PFSK-1 (cell line): ENCODE measurements around the gene HMGXB4.

Source experiments
- FOXP2 ChIP-seq: optimal IDR thresholded peaks from 2 replicates; pipeline ENCODE3; 2011; ENCODE audit warnings: borderline replicate concordance, control low read depth, inconsistent platforms; ENCODE audit not compliant: insufficient read depth; ENCODE audit errors: extremely low read length, extremely low read depth
- POLR2AphosphoS5 ChIP-seq: IDR thresholded peaks from 2 replicates; pipeline ENCODE4 v1.6.1; 2012; ENCODE audit warnings: low read depth, mild to moderate bottlenecking, control low read depth, low read length, moderate library complexity
- SIN3A ChIP-seq: IDR thresholded peaks from 2 replicates; pipeline ENCODE4 v1.6.1; 2012; ENCODE audit warnings: mild to moderate bottlenecking, low read length, moderate library complexity, borderline replicate concordance; ENCODE audit not compliant: insufficient read depth
- TAF1 ChIP-seq: IDR thresholded peaks from 2 replicates; pipeline ENCODE4 v1.6.1; 2012; ENCODE audit warnings: low read length, control low read depth, borderline replicate concordance; ENCODE audit not compliant: insufficient read depth
- TF ChIP-seq, protein P1 (sequence below), 2 experiments: IDR thresholded peaks; 2 replicates each; pipeline versions ENCODE4 v1.6.1 to v1.8.0; 2011 to 2012; ENCODE audit warnings: low read depth in 2 of 2, low read length in 2 of 2, control low read depth in 1 of 2, inconsistent platforms in 1 of 2, mild to moderate bottlenecking in 1 of 2, moderate library complexity in 1 of 2; ENCODE audit not compliant: insufficient read depth in 1 of 2

Gene HMGXB4

GRCh38 chr22:35257002-35257320 is 332 bp upstream of the HMGXB4 start:
- TF ChIP-seq POLR2AphosphoS5: no peak
- no peak for TF ChIP-seq TAF1
- no peak for TF ChIP-seq SIN3A
- no peak for TF ChIP-seq FOXP2

- TF ChIP-seq SIN3A (no peak), POLR2AphosphoS5 (no peak), TAF1 (no peak), FOXP2 (no peak)
- TF ChIP-seq, protein P1, sequence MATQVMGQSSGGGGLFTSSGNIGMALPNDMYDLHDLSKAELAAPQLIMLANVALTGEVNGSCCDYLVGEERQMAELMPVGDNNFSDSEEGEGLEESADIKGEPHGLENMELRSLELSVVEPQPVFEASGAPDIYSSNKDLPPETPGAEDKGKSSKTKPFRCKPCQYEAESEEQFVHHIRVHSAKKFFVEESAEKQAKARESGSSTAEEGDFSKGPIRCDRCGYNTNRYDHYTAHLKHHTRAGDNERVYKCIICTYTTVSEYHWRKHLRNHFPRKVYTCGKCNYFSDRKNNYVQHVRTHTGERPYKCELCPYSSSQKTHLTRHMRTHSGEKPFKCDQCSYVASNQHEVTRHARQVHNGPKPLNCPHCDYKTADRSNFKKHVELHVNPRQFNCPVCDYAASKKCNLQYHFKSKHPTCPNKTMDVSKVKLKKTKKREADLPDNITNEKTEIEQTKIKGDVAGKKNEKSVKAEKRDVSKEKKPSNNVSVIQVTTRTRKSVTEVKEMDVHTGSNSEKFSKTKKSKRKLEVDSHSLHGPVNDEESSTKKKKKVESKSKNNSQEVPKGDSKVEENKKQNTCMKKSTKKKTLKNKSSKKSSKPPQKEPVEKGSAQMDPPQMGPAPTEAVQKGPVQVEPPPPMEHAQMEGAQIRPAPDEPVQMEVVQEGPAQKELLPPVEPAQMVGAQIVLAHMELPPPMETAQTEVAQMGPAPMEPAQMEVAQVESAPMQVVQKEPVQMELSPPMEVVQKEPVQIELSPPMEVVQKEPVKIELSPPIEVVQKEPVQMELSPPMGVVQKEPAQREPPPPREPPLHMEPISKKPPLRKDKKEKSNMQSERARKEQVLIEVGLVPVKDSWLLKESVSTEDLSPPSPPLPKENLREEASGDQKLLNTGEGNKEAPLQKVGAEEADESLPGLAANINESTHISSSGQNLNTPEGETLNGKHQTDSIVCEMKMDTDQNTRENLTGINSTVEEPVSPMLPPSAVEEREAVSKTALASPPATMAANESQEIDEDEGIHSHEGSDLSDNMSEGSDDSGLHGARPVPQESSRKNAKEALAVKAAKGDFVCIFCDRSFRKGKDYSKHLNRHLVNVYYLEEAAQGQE (IDR thresholded peaks at IDR 0.05; ENCODE audit: insufficient read depth in 1 of 2, low read depth in 2 of 2, low read length in 2 of 2): no peak
Measured at GRCh38 chr22:35258191-35258988, 1.1 kb downstream of the HMGXB4 start.

GRCh38 chr22:35264986-35265385 is 7.7 kb downstream of the HMGXB4 start:
- TF ChIP-seq POLR2AphosphoS5 (no peak), SIN3A (no peak), TAF1 (no peak), FOXP2 (no peak)
- TF ChIP-seq, protein P1 (IDR thresholded peaks at IDR 0.05; ENCODE audit: insufficient read depth in 1 of 2, low read depth in 2 of 2, low read length in 2 of 2): no peak

DNA sequence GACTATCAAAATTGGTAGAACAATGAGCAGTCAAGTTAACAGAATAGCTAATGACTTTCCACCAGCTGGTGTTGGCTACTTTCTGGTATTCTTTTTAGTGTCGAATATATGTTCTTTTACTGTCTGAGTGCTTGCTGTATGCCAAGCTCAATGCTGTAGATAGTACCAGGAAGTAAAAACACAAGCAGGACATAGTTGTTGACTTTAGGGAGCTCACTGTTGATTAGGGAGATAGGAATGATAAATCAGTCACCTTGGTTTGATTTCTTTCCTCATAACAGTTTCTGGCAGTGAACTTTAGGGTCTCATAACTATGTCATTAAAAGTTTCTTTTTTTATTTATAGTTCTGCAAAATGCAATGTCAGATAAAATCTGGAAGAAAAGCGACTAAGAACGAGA is 9.0 kb downstream of the HMGXB4 start:
- TF ChIP-seq SIN3A (no peak), POLR2AphosphoS5 (no peak), TAF1 (no peak), FOXP2 (no peak)
- TF ChIP-seq, protein P1 (IDR thresholded peaks at IDR 0.05; ENCODE audit: insufficient read depth in 1 of 2, low read depth in 2 of 2, low read length in 2 of 2): no peak

DNA sequence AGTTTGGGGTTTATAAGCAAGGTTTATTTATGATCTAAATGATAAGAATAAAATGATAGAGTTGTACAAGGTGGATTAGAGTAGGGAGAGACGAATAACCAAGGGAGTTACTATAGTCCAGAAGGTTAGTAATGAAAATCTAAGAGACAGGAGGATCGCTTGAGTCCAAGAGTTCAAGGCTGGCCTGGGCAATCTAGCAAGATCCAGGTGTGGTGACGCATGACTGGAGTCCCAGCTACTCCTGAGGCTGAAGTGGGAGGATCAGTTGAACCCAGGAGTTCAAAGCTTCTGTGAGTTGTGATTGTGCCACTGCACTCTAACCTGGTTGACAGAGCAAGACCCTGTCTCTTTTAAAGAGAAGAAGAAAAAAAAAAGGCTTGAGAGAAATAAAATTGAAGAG is 12.3 kb downstream of the HMGXB4 start:
- TF ChIP-seq SIN3A: no peak
- no peak for TF ChIP-seq FOXP2
- TF ChIP-seq TAF1: no peak
- no peak for TF ChIP-seq POLR2AphosphoS5
- TF ChIP-seq, protein P1 (IDR thresholded peaks at IDR 0.05; ENCODE audit: insufficient read depth in 1 of 2, low read depth in 2 of 2, low read length in 2 of 2): no peak
